ENCODE data around the gene LYPD6B.

LYPD6B gene

GRCh38 chr2:149028891-149029290, 9.6 kb upstream of the LYPD6B start:
- Histone ChIP-seq H3K4me1 (ENCODE audit: control insufficient read depth, insufficient read depth, low read length) (no peaks in the 10 kb centered on the region), H3K4me3 (ENCODE audit: low read length) (no peak overlapping the region), H3K27me3 (ENCODE audit: control insufficient read depth, insufficient read depth, low read length) (peaks cover 20% of the 10 kb centered on the region), H3K9me3 (replicated peaks; ENCODE audit: low read length) (no peaks in the 10 kb centered on the region), H3K4me2 (ENCODE audit: low read length) (no peak overlapping the region), H3K36me3 (ENCODE audit: insufficient read depth, low read length) (no peaks in the 10 kb centered on the region), H3K9ac (ENCODE audit: low read depth, low read length) (no peak overlapping the region)

GRCh38 chr2:149029307-149029965, 9.1 kb upstream of the LYPD6B start:
- Histone ChIP-seq H3K4me2 (ENCODE audit: low read length) (no peak overlapping the region), H3K4me1 (ENCODE audit: control insufficient read depth, insufficient read depth, low read length) (no peaks in the 10 kb centered on the region), H3K9me3 (replicated peaks; ENCODE audit: low read length) (no peaks in the 10 kb centered on the region), H3K9ac (ENCODE audit: low read depth, low read length) (no peak overlapping the region), H3K4me3 (ENCODE audit: low read length) (no peak overlapping the region), H3K27me3 (ENCODE audit: control insufficient read depth, insufficient read depth, low read length) (peaks cover 20% of the 10 kb centered on the region), H3K36me3 (ENCODE audit: insufficient read depth, low read length) (no peaks in the 10 kb centered on the region)

- Histone ChIP-seq H3K27me3 (ENCODE audit: control insufficient read depth, insufficient read depth, low read length) (peaks cover 20% of the 10 kb centered on the region), H3K9me3 (replicated peaks; ENCODE audit: low read length) (no peaks in the 10 kb centered on the region), H3K9ac (ENCODE audit: low read depth, low read length) (no peak overlapping the region), H3K4me3 (ENCODE audit: low read length) (no peak overlapping the region), H3K4me1 (ENCODE audit: control insufficient read depth, insufficient read depth, low read length) (no peaks in the 10 kb centered on the region), H3K36me3 (ENCODE audit: insufficient read depth, low read length) (no peaks in the 10 kb centered on the region), H3K4me2 (ENCODE audit: low read length) (no peak overlapping the region)
Measured at GRCh38 chr2:149031396-149031795, 7.1 kb upstream of the LYPD6B start.

GRCh38 chr2:149033716-149034115, 4.8 kb upstream of the LYPD6B start:
- no peak overlapping the region for H3K9ac ChIP-seq (ENCODE audit: low read depth, low read length)
- H3K4me1 ChIP-seq (ENCODE audit: control insufficient read depth, insufficient read depth, low read length) = peaks cover 3% of the 10 kb centered on the region
- no peaks in the 10 kb centered on the region for H3K36me3 ChIP-seq (ENCODE audit: insufficient read depth, low read length)
- no peaks in the 10 kb centered on the region for H3K9me3 ChIP-seq (replicated peaks; ENCODE audit: low read length)
- no peak overlapping the region for H3K4me2 ChIP-seq (ENCODE audit: low read length)
- H3K4me3 ChIP-seq (ENCODE audit: low read length) = no peak overlapping the region
- peaks cover 20% of the 10 kb centered on the region for H3K27me3 ChIP-seq (ENCODE audit: control insufficient read depth, insufficient read depth, low read length)

- Histone ChIP-seq H3K4me1 (ENCODE audit: control insufficient read depth, insufficient read depth, low read length) (peaks cover 3% of the 10 kb centered on the region), H3K9me3 (replicated peaks; ENCODE audit: low read length) (no peaks in the 10 kb centered on the region), H3K4me2 (ENCODE audit: low read length) (no peak overlapping the region), H3K36me3 (ENCODE audit: insufficient read depth, low read length) (no peaks in the 10 kb centered on the region), H3K27me3 (ENCODE audit: control insufficient read depth, insufficient read depth, low read length) (peaks cover 18% of the 10 kb centered on the region), H3K4me3 (ENCODE audit: low read length) (no peak overlapping the region), H3K9ac (ENCODE audit: low read depth, low read length) (no peak overlapping the region)
Measured at GRCh38 chr2:149034406-149034805, 4.1 kb upstream of the LYPD6B start.

GRCh38 chr2:149036507-149037293, 1.8 kb upstream of the LYPD6B start:
- Histone ChIP-seq H3K4me3 (ENCODE audit: low read length) (no peak overlapping the region), H3K4me1 (ENCODE audit: control insufficient read depth, insufficient read depth, low read length) (peaks cover 3% of the 10 kb centered on the region), H3K27me3 (ENCODE audit: control insufficient read depth, insufficient read depth, low read length) (peaks cover 9% of the 10 kb centered on the region), H3K9me3 (replicated peaks; ENCODE audit: low read length) (no peaks in the 10 kb centered on the region), H3K36me3 (ENCODE audit: insufficient read depth, low read length) (no peaks in the 10 kb centered on the region), H3K9ac (ENCODE audit: low read depth, low read length) (no peak overlapping the region), H3K4me2 (ENCODE audit: low read length) (no peak overlapping the region)

GRCh38 chr2:149037851-149038250, 648 bp upstream of the LYPD6B start:
- Histone ChIP-seq H3K4me1 (ENCODE audit: control insufficient read depth, insufficient read depth, low read length) (peaks cover 3% of the 10 kb centered on the region), H3K27me3 (ENCODE audit: control insufficient read depth, insufficient read depth, low read length) (peaks cover 9% of the 10 kb centered on the region), H3K4me2 (ENCODE audit: low read length) (peak overlapping the region; percentile 87), H3K9ac (ENCODE audit: low read depth, low read length) (peak overlapping the region; percentile 79), H3K9me3 (replicated peaks; ENCODE audit: low read length) (no peaks in the 10 kb centered on the region), H3K4me3 (ENCODE audit: low read length) (peak overlapping the region; percentile 71), H3K36me3 (ENCODE audit: insufficient read depth, low read length) (no peaks in the 10 kb centered on the region)

- Histone ChIP-seq H3K4me3 (ENCODE audit: low read length) (peak overlapping the region; percentile 71), H3K36me3 (ENCODE audit: insufficient read depth, low read length) (no peaks in the 10 kb centered on the region), H3K9ac (ENCODE audit: low read depth, low read length) (peak overlapping the region; percentile 79), H3K4me1 (ENCODE audit: control insufficient read depth, insufficient read depth, low read length) (peaks cover 3% of the 10 kb centered on the region), H3K27me3 (ENCODE audit: control insufficient read depth, insufficient read depth, low read length) (peaks cover 9% of the 10 kb centered on the region), H3K9me3 (replicated peaks; ENCODE audit: low read length) (no peaks in the 10 kb centered on the region), H3K4me2 (ENCODE audit: low read length) (peak overlapping the region; percentile 87)
Measured at GRCh38 chr2:149039213-149039724, 770 bp downstream of the LYPD6B start.

GRCh38 chr2:149040451-149040850, 2.0 kb downstream of the LYPD6B start:
- Histone ChIP-seq H3K4me1 (ENCODE audit: control insufficient read depth, insufficient read depth, low read length) (peaks cover 3% of the 10 kb centered on the region), H3K4me2 (ENCODE audit: low read length) (no peak overlapping the region), H3K4me3 (ENCODE audit: low read length) (no peak overlapping the region), H3K36me3 (ENCODE audit: insufficient read depth, low read length) (no peaks in the 10 kb centered on the region), H3K27me3 (ENCODE audit: control insufficient read depth, insufficient read depth, low read length) (peaks cover 4% of the 10 kb centered on the region), H3K9ac (ENCODE audit: low read depth, low read length) (no peak overlapping the region), H3K9me3 (replicated peaks; ENCODE audit: low read length) (no peaks in the 10 kb centered on the region)

- H3K27me3 ChIP-seq (ENCODE audit: control insufficient read depth, insufficient read depth, low read length) = peaks cover 4% of the 10 kb centered on the region
- no peaks in the 10 kb centered on the region for H3K9me3 ChIP-seq (replicated peaks; ENCODE audit: low read length)
- no peaks in the 10 kb centered on the region for H3K36me3 ChIP-seq (ENCODE audit: insufficient read depth, low read length)
- peaks cover 3% of the 10 kb centered on the region for H3K4me1 ChIP-seq (ENCODE audit: control insufficient read depth, insufficient read depth, low read length)
- H3K9ac ChIP-seq (ENCODE audit: low read depth, low read length) = no peak overlapping the region
- no peak overlapping the region for H3K4me2 ChIP-seq (ENCODE audit: low read length)
- no peak overlapping the region for H3K4me3 ChIP-seq (ENCODE audit: low read length)
Measured at GRCh38 chr2:149041482-149041881, 3.0 kb downstream of the LYPD6B start.

- no peaks in the 10 kb centered on the region for H3K9me3 ChIP-seq (replicated peaks; ENCODE audit: low read length)
- H3K4me1 ChIP-seq (ENCODE audit: control insufficient read depth, insufficient read depth, low read length) = peaks cover 3% of the 10 kb centered on the region
- peaks cover under 1% of the 10 kb centered on the region for H3K27me3 ChIP-seq (ENCODE audit: control insufficient read depth, insufficient read depth, low read length)
- no peak overlapping the region for H3K9ac ChIP-seq (ENCODE audit: low read depth, low read length)
- H3K4me3 ChIP-seq (ENCODE audit: low read length) = no peak overlapping the region
- H3K4me2 ChIP-seq (ENCODE audit: low read length) = peak overlapping the region; percentile 2
- H3K36me3 ChIP-seq (ENCODE audit: insufficient read depth, low read length) = no peaks in the 10 kb centered on the region
Measured at GRCh38 chr2:149042881-149043280, 4.4 kb downstream of the LYPD6B start.
